ENCODE results near the gene C9orf72. TPM values are rescaled to one million over a fixed set of nuclear protein-coding genes. Genes with fewer than 3 reads are reported as not detected.
A peak's percentile ranks its signal among the peaks of the same experiment; 100 is the strongest.
"Not testable (repeated sequence)": the region's sequence is repeated elsewhere in the genome, so short reads cannot be mapped to it uniquely, and the experiment has no call there.

Gene C9orf72
- total and polyA plus RNA-seq, 12 donors, result 4.9 to 22.0 (median 15.8) TPM

DNA sequence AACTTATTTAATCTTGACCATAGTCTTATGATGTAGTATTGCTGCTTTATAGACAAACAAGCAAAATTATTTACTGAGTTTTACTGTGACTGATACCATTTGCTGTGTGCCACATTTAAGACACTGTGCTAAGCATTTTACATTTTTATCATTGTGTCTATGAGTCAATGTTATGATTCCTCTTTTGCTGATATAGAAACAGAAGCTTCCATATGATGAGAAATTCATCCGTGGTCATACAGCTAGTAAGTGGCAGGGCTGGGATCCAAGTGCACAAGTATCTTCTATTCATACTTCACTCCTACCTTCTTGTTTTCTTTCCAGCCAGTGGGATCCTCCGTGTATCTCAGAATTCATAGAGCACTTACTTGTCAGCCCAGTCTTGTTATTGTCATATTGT is 66.3 kb downstream of the C9orf72 start:
- intact Hi-C loops (cut with DNase I), result no loop called here
- Histone ChIP-seq H3K4me3 (no peak overlapping the region), H3K27ac (no peak overlapping the region), H3K9me3 (peaks cover 0 to 5% (median 0%) of the 10 kb centered on the region in 11 donors), H3K36me3 (no peaks in the 10 kb centered on the region), H3K27me3 (no peaks in the 10 kb centered on the region), H3K4me1 (no peaks in the 10 kb centered on the region)
- WGBS, 2 donors, result 67 to 69% methylated on average over 2 of the region's 2 CpGs
- ATAC-seq, result no peak
- TF ChIP-seq CTCF (IDR thresholded peaks at IDR 0.05), result no peak
- DNase-seq, result no peak

DNA sequence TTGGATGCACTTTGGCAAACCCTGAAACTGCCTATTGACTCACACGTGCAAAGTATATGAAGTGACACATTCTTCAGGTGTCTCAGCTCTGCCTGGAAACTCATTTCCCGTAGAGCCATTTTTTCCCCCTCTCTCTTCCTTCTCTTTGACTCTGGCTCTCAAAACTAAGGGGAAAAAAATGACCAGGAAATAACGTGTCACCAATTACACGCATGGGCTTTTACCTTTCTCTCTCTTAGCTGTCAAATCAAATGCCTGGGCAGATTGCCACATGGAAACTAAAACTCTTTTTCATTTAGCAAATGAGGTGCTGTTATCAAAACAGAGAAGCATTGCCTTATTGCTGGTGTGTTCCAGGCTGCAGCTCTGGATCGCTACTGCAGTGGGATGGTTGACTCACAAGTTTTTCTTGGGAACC is 67.5 kb downstream of the C9orf72 start:
- intact Hi-C loops (cut with DNase I), result no loop called here
- 69 to 70% methylated on average over 5 of the region's 5 CpGs for WGBS, 2 donors

DNA sequence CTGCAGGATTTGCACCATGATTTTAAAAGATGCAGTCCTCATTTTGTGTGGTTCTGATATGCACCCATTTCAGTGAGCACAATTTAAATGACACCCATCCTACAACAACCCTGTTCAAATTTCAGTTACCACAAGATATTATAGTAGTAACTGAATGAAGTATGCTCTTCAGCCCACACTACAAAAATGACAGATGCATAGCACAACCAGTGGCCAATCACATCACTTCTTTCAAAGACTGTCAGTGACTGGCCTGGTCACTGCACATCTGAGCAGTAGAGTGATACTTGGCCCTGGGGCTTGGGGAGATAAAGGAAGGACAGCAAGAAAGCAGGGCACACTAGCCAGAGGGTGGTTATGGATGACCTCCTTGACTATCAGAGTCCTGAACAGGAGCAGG is 69.0 kb downstream of the C9orf72 start:
- Histone ChIP-seq H3K4me3 (no peak overlapping the region), H3K4me1 (peaks cover 0 to 10% (median 0%) of the 10 kb centered on the region in 9 donors), H3K9me3 (peaks cover 0 to 5% (median 0%) of the 10 kb centered on the region in 11 donors), H3K27me3 (no peaks in the 10 kb centered on the region), H3K36me3 (no peaks in the 10 kb centered on the region), H3K27ac (no peak overlapping the region)
- no peak for TF ChIP-seq CTCF (IDR thresholded peaks at IDR 0.05)
- DNase-seq, result no peak
- intact Hi-C loops (cut with DNase I), result no loop called here
- ATAC-seq, result peak in 1 of 8 donors; percentile 38

More for the DNA sequence above, 67.5 kb downstream of the C9orf72 start:
- no peaks in the 10 kb centered on the region for H3K27me3 ChIP-seq
- DNase-seq (no peak), ATAC-seq (no peak)
- H3K4me1 ChIP-seq, result no peaks in the 10 kb centered on the region
- H3K4me3 ChIP-seq, result no peak overlapping the region
- H3K9me3 ChIP-seq, result peaks cover 0 to 5% (median 0%) of the 10 kb centered on the region in 11 donors
- no peaks in the 10 kb centered on the region for H3K36me3 ChIP-seq
- H3K27ac ChIP-seq, result no peak overlapping the region
- no peak for TF ChIP-seq CTCF (IDR thresholded peaks at IDR 0.05)

GRCh38 chr9:27503623-27504022 is 69.7 kb downstream of the C9orf72 start:
- ATAC-seq (no peak), DNase-seq (no peak)
- intact Hi-C loops (cut with DNase I), result no loop called here
- H3K27me3 ChIP-seq, result no peaks in the 10 kb centered on the region
- H3K9me3 ChIP-seq, result peaks cover 0 to 5% (median 0%) of the 10 kb centered on the region in 11 donors
- no peak overlapping the region for H3K27ac ChIP-seq
- H3K4me1 ChIP-seq, result peaks cover 0 to 16% (median 0%) of the 10 kb centered on the region in 9 donors
- 80 to 84% methylated on average over 4 of the region's 4 CpGs for WGBS, 2 donors
- TF ChIP-seq CTCF (IDR thresholded peaks at IDR 0.05), result no peak
- H3K36me3 ChIP-seq, result no peaks in the 10 kb centered on the region
- no peak overlapping the region for H3K4me3 ChIP-seq

DNA sequence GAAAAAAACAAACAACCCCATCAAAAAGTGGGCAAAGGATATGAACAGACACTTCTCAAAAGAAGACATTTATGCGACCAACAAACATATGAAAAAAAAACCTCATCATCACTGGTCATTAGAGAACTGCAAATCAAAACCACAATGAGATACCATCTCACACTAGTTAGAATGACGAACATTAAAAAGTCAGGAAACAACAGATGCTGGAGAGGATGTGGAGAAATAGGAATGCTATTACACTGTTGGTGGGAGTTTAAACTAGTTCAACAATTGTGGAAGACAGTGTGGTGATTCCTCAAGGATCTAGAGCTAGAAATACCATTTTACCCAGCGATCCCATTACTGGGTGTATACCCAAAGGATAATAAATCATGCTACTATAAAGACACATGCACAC is 72.4 kb downstream of the C9orf72 start:
- H3K27me3 ChIP-seq; intact Hi-C loops (cut with DNase I); H3K36me3 ChIP-seq; H3K27ac ChIP-seq; H3K9me3 ChIP-seq; ATAC-seq; DNase-seq; H3K4me3 ChIP-seq: not testable (repeated sequence)
- H3K4me1 ChIP-seq, result peaks cover 0 to 26% (median 8%) of the 10 kb centered on the region in 9 donors
- 91% methylated on average over 3 of the region's 3 CpGs for WGBS, 2 donors
